SK-N-MC (cell line): Measurements from ENCODE around the gene OR4K1.
"Not testable (repeated sequence)": the region's sequence is repeated elsewhere in the genome, so short reads cannot be mapped to it uniquely, and the experiment has no call there.

Experiments
- DNase-seq: peaks from one replicate; pipeline ENCODE4 v3.0.0-alpha.2; 2011; ENCODE audit warnings: low read depth, low spot score
- H3K27ac ChIP-seq: fragments of 200-600 bp; sonication (generic); 2 replicates; pipeline ENCODE4 v1.5.1; 2016; ENCODE audit warnings: mixed run types
- H3K36me3 ChIP-seq: fragments of 200-600 bp; sonication (generic); 2 replicates; pipeline ENCODE4 v1.6.1; 2017; ENCODE audit warnings: antibody characterized with exemption, low read length, mixed read lengths; ENCODE audit not compliant: insufficient read depth
- H3K4me3 ChIP-seq: fragments of 200-600 bp; sonication (generic); 2 replicates; pipeline ENCODE4 v1.5.1; 2016
- H3K9ac ChIP-seq: fragments of 200-600 bp; sonication (generic); 2 replicates; pipeline ENCODE4 v1.8.0; 2017; ENCODE audit warnings: mixed run types, mixed read lengths; ENCODE audit not compliant: insufficient read length
- H3K9me3 ChIP-seq: fragments of 200-600 bp; sonication (generic); 2 replicates; pipeline ENCODE4 v1.6.1; 2017; ENCODE audit warnings: low read depth, mild to moderate bottlenecking, antibody characterized with exemption, low read length, moderate library complexity, mixed read lengths
- EZH2 ChIP-seq: fragments of 200-600 bp; sonication (generic); IDR thresholded peaks from one replicate; pipeline ENCODE4 v1.6.1; 2017; ENCODE audit warnings: antibody characterized with exemption
- FOXP2 ChIP-seq: optimal IDR thresholded peaks from 2 replicates; pipeline ENCODE3; 2011; ENCODE audit warnings: mild to moderate bottlenecking, moderate library complexity; ENCODE audit not compliant: insufficient read depth; ENCODE audit errors: extremely low read length, control extremely low read depth
- POLR2AphosphoS5 ChIP-seq: IDR thresholded peaks from 2 replicates; pipeline ENCODE4 v1.6.1; 2012; ENCODE audit warnings: mild to moderate bottlenecking, low read depth, low read length, borderline replicate concordance

OR4K1 gene

GRCh38 chr14:19920021-19920657 is 10.6 kb upstream of the OR4K1 start, which contains the start of gene OR4K5:
Gene OR4K5 (plus strand): TSS chr14:19920607. CDS start chr14:19920607, 0 bp downstream.
- Histone ChIP-seq H3K9me3 (no peaks in the 10 kb centered on the region), H3K9ac (no peak within 1 kb of the TSS), H3K4me3 (no peak within 1 kb of the TSS), H3K27ac (no peak within 1 kb of the TSS), H3K36me3 (no peaks in the 10 kb centered on the region)
- TF ChIP-seq EZH2 = no peak
- TF ChIP-seq POLR2AphosphoS5 = no peak
- DNase-seq = no peak

- H3K9ac ChIP-seq = no peak overlapping the region
- H3K36me3 ChIP-seq = no peaks in the 10 kb centered on the region
- TF ChIP-seq EZH2 (no peak), FOXP2 (no peak), POLR2AphosphoS5 (no peak)
- no peak for DNase-seq
- H3K9me3 ChIP-seq = no peaks in the 10 kb centered on the region
- H3K4me3 ChIP-seq = no peak overlapping the region
- no peak overlapping the region for H3K27ac ChIP-seq
These were observed 11.0 kb downstream of the OR4K1 start for GRCh38 chr14:19941668-19942067.

- Histone ChIP-seq H3K9ac (no peak overlapping the region), H3K27ac (no peak overlapping the region), H3K4me3 (no peak overlapping the region), H3K9me3 (no peaks in the 10 kb centered on the region), H3K36me3 (no peaks in the 10 kb centered on the region)
- TF ChIP-seq EZH2 = no peak
- TF ChIP-seq POLR2AphosphoS5 = no peak
- TF ChIP-seq FOXP2 = no peak
- DNase-seq = no peak
These were observed 16.8 kb downstream of the OR4K1 start for GRCh38 chr14:19947413-19948090.

- Histone ChIP-seq H3K9me3 (no peaks in the 10 kb centered on the region), H3K36me3 (no peaks in the 10 kb centered on the region)
- TF ChIP-seq EZH2 = no peak
- TF ChIP-seq POLR2AphosphoS5 = no peak
- no peak for TF ChIP-seq FOXP2
These were observed 18.5 kb downstream of the OR4K1 start for GRCh38 chr14:19949218-19949617.

GRCh38 chr14:19969735-19970134 is 39.0 kb downstream of the OR4K1 start:
- DNase-seq, H3K27ac ChIP-seq, H3K4me3 ChIP-seq, H3K9me3 ChIP-seq, H3K9ac ChIP-seq, H3K36me3 ChIP-seq: not testable (repeated sequence)

More at GRCh38 chr14:19949218-19949617, 18.5 kb downstream of the OR4K1 start:
- Histone ChIP-seq H3K27ac (no peak overlapping the region), H3K9ac (no peak overlapping the region), H3K4me3 (no peak overlapping the region)
- DNase-seq = no peak

GRCh38 chr14:19974844-19975243 is 44.1 kb downstream of the OR4K1 start:
- Histone ChIP-seq H3K4me3 (no peak overlapping the region), H3K27ac (no peak overlapping the region), H3K9me3 (no peaks in the 10 kb centered on the region), H3K36me3 (no peaks in the 10 kb centered on the region), H3K9ac (no peak overlapping the region)
- TF ChIP-seq EZH2 = no peak
- TF ChIP-seq POLR2AphosphoS5 = no peak
- DNase-seq = no peak

GRCh38 chr14:19975291-19975690 is 44.6 kb downstream of the OR4K1 start, which contains the start of gene OR4K15:
Gene OR4K15 (plus strand): TSS chr14:19975591. CDS start chr14:19975591, 0 bp downstream.
- H3K27ac ChIP-seq = no peak within 1 kb of the TSS
- TF ChIP-seq POLR2AphosphoS5 = no peak
- TF ChIP-seq FOXP2 = no peak
- TF ChIP-seq EZH2 = no peak
- H3K9me3 ChIP-seq = no peaks in the 10 kb centered on the region
- H3K36me3 ChIP-seq = no peaks in the 10 kb centered on the region
- no peak within 1 kb of the TSS for H3K4me3 ChIP-seq
- no peak for DNase-seq
- no peak within 1 kb of the TSS for H3K9ac ChIP-seq
